ENCODE results near the gene RFX3.

The RFX3 gene

GRCh38 chr9:3479514-3480352 lies 46.1 kb downstream of the RFX3 start:
- no peak for TF ChIP-seq CTCF (IDR thresholded peaks at IDR 0.05; ENCODE audit: low read depth, low read length, missing control alignments)
- peak; percentile 72 for DNase-seq (ENCODE audit: low read depth)
- no peak overlapping the region; the same call in 1 of the 2 replicates for H3K4me3 ChIP-seq (ENCODE audit: low read depth, low read length)

DNA sequence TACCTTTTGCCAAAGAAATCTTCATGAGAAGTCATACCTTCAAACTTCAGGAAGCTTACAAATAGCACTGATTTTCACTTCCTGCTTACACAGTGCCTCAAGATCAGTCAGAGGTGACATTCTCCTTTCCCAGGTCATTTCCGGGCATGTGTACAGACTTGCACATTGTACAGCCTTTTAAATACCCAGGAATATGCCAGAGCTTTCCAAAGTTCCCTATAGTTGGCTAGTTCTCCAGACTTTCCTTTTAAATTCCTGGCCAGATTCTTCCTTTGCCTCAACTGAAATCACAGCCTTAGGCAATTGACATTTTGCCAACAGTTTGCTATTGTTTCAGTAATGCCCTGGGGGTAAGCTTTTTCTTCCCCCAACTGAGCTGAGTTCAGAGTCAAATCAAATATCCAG lies 47.2 kb downstream of the RFX3 start:
- TF ChIP-seq CTCF (IDR thresholded peaks at IDR 0.05; ENCODE audit: low read depth, low read length, missing control alignments): no peak
- H3K4me3 ChIP-seq (ENCODE audit: low read depth, low read length): no peak overlapping the region; the same call in 1 of the 2 replicates
- DNase-seq (ENCODE audit: low read depth): peak; percentile 73

DNA sequence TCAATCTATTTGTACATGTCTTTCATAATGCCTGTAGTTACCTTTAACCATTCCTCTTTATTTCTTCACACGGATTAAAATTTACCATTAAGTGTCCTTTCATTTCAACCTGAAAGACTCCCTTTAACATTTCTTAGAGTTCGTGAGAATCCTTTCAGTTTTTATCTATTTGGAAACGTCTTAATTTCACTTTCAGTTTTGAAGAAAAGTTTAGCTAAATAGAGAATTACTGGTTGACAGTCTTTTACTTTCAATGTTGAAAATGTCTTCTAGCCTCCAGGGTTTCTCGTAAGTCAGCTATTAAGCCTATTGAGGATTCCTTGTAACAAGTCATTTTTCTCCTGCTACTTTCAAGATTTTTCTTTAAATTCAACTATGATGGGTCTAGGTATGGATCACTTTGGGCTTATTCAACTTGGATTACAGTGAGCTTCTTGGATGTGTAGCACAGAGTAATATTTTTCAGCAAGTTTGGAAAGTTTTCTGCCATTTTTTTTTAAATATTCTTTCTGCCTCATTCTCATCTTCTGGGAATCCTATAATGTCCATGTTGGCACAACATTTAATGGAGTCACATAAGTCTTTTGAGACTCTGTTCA lies 48.5 kb downstream of the RFX3 start:
- no peak for TF ChIP-seq CTCF (IDR thresholded peaks at IDR 0.05; ENCODE audit: low read depth, low read length, missing control alignments)
- peak overlapping the region; percentile 29; the same call in 1 of the 2 replicates for H3K4me3 ChIP-seq (ENCODE audit: low read depth, low read length)
- peak; percentile 47 for DNase-seq (ENCODE audit: low read depth)

DNA sequence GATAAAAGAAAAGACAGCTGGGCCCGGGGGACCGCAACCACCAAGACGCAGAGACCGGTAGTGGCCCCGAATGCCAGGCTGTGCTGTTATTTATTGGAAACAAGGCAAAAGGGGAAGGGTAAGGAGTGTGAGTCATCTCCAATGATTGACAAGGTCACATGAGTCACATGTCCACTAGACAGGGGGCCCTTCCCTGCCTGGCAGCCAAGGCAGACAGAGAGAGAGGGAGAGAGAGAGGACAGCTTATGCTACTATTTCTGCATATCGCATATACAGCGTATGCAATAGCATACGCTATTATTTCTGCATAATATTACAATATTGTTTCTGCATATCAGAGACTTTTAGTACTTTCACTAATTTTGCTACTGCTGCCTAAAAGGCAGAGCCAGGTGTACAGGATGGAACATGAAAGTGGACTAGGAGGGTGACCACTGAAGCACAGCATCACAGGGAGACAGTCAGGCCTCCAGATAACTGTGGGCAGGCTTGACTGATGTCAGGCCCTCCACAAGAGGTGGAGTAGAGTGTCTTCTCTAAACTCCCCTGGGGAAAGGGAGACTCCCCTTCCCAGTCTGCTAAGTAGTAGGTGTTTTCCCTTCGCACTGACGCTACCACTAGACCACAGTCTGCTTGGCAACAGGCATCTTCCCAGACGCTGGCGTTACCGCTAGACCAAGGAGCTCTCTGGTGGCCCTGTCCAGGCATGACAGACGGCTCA lies 50.3 kb downstream of the RFX3 start:
- peak overlapping the region; percentile 32 for H3K4me3 ChIP-seq (ENCODE audit: low read depth, low read length)
- DNase-seq (ENCODE audit: low read depth): peak; percentile 56
- peak; percentile 13 for TF ChIP-seq CTCF (IDR thresholded peaks at IDR 0.05; ENCODE audit: low read depth, low read length, missing control alignments)

GRCh38 chr9:3474821-3475220 lies 51.0 kb downstream of the RFX3 start:
- no peak for DNase-seq (ENCODE audit: low read depth)
- H3K4me3 ChIP-seq (ENCODE audit: low read depth, low read length): no peak overlapping the region; the same call in 1 of the 2 replicates
- TF ChIP-seq CTCF (IDR thresholded peaks at IDR 0.05; ENCODE audit: low read depth, low read length, missing control alignments): no peak

DNA sequence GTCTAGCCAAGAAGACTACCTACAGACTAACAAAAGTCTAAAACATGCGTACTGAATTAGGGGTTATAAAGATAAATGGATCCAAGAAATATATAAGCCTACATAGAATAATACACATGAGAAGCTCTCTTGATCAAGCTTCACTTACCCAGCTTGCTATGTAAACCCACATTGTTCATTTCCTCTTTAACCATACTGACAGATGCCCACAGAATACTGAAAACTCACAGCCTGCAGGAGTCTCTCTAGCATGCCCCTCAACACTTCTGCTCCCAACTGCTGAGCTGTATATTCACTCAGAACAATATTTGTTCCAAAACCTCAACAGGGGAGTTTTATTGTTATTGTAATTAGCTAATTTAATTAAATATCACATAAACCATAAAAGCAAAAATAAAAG lies 52.4 kb downstream of the RFX3 start:
- no peak for TF ChIP-seq CTCF (IDR thresholded peaks at IDR 0.05; ENCODE audit: low read depth, low read length, missing control alignments)
- DNase-seq (ENCODE audit: low read depth): no peak
- H3K4me3 ChIP-seq (ENCODE audit: low read depth, low read length): no peak overlapping the region
